ENCODE results near the gene FTO.

Gene FTO

DNA sequence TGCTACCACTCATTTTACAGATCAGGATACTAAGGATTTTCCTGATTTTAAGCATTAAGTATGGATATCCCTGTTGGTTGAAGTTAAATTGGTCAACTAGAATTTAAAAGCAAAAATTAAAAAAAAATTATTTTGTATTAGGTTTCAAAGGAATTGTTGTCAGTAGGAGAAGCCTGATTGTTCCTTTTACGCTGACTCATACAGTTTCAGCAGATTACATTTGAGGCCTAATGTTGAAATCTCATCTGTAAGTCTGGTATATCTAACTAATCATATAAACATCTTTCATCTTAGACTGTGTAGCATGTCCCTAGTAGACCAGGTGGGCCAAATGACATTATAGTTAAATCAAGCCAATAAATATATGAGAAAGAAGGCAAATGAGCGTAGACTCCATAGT lies 83.5 kb downstream of the FTO start:
- DNase-seq, result no peak

DNA sequence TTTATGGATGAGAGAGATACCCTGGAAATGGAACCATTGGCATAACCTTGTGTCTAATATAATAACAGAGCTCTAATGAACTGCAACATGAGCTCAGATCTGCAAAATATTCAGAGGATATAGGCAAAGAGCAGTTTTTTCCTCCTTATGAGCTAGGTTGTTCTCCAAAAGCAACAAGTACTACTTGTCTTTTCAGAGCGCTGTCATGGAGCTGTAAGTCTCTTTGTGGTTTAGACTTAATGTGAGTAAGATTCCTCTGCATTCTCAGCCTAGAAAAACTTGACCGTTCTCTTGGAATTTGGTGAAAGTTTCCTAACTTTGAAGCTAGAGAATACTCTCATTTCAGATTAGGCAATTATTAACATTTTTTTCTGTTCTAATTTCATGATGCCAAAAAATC lies 85.2 kb downstream of the FTO start:
- DNase-seq, result no peak

DNA sequence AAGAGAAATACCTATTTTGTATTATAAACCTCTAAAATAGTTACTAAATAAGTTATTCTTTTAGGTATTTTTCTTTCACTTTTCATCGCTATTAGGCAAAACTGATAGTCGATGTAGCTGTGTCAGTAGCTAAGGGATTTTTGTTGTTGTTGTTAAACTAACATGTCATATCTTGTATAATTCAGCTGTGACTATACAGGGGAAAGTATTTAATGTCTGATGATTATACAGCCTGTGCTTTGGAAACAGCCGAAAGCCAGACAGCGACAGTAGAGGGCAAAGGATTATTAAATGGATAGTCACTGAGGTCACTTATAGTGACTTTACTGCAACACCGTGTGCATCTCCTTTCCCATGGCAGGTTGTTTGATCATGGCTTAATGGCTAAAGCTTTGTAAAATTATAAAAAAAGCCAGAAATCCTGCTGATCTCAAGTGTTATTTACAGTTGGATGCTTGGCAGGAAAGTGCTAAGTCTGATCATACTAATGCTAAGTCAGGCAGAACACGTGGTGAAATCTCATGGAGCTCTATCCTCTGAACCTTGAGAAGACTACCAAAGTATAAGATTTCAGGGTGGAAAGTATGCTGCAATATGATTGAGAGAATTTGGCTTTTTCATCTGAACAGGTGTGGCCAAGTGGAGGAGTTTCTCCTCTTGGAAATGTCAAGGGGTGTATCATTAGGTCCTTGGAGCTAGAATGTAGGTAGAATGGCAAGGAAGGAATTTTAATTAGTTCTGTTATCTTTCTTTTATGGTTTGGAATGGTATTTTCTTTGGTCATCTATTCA lies 88.4 kb downstream of the FTO start:
- DNase-seq, result no peak

DNA sequence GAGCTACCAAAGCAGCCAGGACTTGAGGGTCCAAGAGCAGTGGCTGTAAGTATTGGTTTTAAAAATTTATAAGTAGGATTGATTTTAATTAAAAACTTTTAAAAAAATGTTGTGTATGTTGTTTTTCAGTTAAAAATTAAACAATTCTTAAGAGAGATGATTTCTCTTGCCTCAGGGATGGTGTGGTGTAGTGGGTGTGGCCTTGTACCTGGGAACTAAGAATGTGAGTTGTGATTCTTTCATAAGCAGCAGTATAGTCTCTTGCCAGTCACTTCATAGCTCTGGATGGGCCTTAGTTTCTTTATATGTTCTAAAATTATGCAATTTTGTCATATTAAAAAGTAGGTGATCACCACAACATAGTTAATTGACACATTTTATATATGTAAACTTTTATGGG lies 99.5 kb downstream of the FTO start:
- no peak for DNase-seq

DNA sequence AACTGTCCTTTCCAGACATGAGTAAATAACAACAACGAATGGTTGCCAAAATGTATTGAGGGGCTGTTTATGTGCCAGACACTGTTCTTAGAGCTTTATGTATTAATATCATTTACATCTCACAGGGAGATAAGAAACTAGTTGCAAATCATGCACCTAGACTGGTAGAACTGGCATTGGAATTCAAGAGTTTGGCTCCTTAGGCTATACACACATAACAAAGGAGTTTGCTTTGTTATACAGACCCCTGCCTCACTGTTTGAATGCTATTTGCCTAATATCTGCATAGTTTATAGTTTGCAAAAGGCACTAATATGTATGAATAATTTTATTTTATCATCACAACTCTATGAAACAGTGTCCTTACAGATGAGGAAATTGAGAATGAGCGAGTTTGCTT lies 100.0 kb downstream of the FTO start:
- no peak for DNase-seq

DNA sequence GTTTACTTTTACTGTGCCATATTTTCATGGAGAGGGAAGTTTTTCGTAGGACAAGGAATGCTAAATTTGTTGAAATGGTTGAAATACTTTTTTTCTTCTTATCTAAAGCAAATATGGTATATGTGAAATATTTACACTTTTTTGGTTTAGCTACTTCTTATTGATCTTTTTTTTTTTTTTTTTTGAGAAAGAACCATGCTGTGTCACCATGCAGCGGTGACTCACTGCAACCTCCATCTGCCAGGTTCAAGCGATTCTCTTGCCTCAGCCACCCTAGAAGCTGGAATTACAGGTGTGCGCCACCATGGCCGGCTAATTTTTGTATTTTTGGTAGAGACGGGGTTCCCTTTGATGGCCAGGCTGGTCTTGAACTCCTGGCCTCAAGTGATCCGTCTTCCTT lies 100.5 kb downstream of the FTO start:
- DNase-seq, result no peak

DNA sequence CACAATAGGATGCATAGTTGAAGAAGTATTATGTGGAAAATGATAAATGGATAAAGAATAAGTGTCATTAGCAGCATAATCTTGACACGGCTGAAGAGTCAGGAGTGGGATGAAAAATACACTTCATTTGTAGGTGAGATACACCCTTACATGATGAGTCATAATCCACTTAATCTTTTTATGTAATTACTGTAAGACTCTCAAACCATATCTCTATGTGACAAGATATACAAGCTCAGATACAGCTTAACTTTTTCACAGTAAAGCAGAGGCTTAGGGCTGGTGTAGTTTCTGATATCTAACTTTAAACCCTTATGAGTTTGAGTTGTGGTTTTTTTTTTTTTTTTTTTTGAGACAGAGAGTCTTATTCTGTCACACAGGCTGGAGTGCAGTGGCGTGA lies 101.2 kb downstream of the FTO start:
- no peak for DNase-seq

DNA sequence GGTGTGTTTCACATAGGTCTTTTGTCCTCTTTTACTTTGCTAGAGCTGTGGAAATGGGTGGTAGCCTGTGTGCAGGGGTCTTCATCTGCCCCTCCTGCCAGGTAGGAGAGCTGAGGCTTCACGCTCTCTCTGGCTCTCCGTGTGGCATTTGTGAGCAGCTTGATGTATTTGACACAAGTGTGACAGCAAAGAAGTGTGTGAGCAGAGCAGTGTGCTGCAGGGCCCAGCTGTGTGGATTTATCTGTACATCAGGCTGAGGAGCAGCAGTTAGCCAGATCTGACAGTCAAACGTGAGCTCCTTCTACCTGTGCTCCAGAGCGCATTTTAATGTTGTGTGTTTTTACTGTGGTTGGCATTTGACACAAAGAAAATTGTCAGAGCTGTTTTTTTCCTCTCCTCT lies 101.8 kb downstream of the FTO start:
- DNase-seq, result no peak

DNA sequence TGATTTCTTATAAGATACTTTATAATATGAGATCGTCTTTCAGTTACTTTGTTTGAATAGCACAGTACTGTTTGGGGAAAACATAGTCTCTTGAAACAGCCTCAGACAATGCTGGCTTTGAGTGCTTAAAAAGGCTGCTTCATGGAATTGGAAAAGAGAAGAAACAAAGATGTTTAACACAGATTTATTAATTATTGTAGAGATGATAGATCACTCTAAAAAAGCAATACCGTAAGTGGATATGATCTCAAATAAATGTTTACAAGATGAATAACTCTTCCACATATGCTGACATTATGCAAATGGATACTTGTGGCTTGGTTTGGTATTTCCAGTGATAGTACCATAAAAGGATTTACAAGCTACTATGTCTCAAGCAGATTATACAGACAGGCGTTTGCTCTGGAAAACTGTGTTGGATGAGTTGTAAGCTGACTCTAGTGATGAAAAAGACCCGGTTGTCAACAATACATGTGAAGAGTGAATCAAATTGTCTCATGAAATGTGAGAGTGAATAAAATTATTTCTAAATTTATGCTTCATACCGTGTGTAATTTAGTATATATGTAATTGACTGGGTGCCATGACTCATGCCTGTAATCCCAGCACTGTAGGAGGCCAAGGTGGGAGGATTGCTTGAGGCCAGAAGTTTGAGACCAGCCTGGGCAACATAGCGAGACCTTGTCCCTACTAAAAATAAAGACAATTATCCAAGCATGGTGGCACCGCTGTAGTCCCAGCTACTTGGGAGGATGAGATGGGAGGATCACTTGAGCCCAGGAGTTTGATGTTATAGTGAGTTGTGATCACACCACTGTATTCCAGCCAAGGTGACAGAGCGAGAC lies 105.4 kb downstream of the FTO start:
- no peak for DNase-seq

DNA sequence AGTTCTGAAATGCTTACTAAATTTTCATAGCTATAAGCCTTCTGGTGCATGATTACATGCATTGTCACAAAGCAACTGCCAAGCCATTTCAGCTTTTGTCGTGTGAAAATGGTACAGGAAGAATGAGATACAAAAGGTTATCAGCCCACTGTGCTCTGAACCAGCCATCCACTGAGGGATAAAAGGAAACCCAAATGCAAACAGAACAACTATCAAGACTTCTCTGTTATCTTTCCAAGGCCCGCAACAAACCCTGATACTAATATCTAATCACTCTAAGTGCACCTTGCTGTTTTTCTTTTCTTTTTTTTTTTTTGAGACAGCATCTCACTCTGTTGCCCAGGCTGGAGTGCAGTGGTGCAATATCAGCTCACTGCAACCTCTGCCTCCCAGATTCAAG lies 109.0 kb downstream of the FTO start:
- DNase-seq, result no peak

DNA sequence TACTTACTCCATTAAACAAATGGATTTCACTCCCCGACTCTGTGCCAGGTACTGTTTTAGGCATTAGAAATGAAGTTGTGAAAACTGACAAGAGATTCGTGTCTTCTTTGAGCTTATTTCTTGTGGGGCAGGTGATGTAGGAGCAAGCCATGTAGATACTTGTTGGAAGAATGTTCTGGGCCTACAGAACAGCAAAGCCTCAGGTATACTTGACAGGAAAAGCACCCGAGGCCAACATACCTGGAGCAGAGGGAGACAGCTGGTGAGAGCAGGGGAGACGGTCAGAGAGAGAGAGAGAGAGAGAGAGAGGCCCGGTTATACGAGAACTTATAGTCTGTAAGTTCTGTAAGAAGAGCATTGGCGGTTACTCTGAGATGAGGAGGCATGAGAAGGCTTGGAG lies 110.8 kb downstream of the FTO start:
- no peak for DNase-seq

DNA sequence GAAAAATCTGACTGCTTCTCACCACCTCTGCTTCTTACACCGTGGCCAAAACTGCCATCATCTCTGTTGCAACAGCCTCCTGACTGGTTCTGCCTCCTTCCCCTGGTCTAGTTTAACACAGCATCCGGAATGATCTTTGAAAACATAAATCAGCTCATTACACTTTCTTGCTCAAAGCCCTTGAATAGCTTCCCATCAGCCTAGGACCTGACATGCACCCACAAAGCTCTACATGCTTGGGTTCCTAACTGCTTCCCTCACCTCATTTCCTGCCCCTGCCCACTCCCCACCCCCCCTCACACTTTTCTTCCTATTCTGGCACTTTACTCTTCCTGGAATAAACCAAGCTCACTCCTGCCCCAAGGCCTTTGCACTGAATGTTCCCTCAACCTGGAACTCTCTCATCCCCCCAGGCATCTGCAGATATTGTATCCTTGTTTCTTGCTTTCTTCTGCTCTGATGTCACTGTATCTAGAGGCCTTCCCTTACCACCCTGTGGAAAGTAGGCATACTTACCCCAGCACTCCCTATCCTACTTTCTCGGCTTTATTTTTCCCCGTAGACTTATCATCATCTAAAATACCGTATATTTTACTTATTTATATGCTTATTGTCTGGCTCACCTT lies 112.4 kb downstream of the FTO start:
- no peak for DNase-seq

DNA sequence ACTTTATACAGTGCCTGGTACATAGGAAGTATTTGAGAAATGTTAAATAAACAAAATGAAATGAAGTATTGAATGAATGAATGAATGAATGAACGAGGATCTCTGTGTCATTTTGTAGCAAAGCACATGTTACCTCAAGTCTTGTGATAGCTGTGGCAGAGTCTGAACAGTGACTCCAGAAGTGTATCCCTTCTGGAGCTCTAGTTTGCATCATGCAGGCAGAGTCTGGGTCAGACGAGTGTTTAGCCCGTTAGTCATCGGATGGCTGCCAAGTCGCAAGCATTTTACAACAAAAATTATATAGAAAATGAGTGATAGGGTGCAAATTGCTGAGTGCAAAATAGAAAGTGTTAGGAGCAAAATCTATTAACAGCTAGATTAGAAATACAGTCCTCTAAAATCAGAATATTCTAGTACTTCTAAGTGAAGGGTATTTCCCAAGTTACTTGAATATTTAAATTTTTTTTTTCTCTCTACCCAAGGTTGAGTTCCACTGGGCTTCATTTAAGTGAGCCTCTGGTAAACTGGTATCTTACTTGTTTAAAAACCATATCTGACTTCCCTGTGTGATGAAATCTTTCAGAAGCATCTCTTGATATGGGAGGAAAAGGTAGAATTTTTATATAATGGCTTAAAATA lies 113.3 kb downstream of the FTO start:
- DNase-seq, result no peak

DNA sequence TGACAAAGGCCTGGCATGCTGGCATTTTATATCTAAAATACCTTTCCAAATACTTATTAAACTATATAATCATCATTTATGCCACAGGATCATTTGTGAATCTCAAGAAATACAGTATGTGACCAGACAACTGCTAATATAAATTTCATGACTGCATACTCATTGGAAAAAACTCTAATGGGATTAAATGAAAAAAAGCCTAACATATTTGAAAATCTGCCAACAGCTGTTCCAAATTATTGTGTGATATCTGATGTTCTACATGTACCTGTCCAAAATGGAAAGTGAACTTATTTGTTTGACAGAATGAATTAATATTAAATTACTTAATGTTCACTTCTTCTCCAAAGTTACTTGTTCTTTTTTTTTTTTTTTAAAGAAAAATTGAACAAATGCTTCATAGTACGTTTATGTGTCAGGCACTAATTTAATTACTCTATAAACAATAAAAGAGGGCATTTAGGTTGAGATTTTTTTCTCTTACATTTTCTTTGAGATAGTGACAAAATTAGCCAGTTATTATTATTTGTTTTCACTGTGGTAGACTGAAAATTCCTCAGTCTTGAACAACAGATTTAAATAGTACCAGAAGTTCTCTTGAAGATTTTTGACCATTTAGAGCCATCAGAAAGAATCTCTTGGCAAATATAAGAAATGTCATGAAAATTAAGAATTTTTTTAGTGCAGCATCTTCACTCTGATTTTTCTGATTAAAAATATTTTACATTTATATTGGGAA lies 114.0 kb downstream of the FTO start:
- DNase-seq, result no peak

DNA sequence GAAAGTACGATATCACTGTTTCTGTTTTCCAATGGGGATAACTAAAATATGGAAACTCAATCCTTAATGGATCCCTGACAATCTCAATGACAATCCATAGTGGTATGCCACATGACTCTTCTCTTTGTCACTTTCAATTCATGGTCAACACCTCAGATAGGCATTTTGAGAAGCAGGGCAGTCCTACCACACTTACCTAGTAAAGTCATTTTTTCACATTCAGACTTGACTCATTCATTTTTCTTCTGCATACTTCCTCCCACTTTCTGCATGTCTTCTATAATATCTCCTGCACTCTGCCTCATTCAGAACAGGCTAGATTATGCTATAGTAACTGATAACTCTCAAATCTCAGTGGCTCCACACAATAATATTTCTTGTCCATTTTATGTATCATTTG lies 117.5 kb downstream of the FTO start:
- no peak for DNase-seq

DNA sequence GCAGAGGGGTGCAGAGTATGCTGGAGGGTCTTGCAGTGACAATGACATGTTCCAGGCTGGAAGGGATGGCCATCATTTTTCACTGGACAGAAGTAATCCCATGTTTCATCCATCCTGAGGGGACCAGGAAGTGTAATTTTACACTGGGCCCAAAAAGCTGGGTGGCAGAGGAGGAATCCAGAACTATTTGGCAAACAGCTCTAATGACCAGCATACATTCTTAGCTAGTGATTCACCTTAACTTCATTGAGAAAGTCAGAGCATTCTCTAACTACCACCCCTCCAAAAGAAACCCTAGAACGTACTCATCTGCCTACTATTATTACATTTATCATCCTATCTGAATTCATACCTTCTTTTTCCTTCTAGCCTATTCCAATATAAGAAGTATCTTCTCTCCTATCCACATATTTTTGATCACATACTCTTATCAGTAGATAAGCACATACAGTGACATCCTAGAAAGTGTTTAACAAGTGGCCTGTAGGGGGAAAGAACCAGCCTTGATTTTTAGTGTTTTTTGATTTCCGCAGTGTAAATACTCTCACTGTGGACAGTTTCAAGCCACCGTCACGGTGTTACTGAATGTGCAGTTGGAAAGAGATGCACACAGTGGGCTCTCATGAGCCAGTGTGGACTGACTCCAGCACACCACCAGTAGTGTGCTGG lies 118.1 kb downstream of the FTO start:
- DNase-seq, result no peak

DNA sequence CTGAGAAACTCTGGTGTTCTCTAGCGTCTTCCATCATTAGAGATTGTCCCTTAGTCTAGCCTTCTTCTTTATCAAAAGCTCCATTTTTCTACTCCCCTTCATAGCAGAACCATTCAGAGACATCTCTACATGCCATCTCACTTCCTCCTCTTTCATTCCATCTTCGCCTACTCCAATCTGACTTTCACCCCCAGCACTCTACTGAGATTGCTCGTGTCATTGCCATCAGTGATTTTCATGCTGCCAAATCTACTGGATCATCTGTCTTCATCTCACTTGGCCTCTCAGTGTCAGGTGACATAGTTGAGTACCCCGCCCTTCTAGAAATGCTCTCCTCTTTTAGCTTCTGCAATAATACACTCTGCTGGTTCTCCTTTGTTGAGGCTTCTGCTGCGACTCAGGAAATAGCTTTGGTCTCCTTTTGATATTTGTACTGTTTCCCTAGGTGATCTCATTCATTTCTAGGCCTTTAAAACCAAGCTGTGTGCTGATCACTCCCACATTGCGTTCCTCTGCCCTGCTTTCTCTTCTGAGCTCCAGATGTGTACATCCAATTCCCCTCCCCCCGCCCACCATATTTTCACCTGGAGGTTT lies 119.1 kb downstream of the FTO start:
- no peak for DNase-seq

DNA sequence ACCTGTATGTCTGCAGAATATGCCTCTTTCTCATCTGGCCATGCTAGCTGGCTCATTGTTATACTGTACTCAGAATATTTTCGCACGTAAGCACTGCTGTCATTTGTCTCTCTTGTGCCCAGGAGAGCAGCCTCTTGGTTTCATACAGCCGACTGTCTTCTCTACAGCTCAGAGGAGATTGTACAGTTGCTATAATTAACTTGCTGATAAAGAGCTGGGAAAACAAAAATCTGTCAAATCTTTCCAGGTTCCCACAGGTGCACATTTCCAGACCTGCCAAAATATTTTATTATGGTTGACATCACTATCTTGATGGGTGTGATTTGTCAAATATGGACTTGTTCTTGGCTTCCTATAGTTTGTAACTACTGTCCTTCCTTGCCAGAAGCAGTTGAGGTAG lies 122.7 kb downstream of the FTO start:
- no peak for DNase-seq

DNA sequence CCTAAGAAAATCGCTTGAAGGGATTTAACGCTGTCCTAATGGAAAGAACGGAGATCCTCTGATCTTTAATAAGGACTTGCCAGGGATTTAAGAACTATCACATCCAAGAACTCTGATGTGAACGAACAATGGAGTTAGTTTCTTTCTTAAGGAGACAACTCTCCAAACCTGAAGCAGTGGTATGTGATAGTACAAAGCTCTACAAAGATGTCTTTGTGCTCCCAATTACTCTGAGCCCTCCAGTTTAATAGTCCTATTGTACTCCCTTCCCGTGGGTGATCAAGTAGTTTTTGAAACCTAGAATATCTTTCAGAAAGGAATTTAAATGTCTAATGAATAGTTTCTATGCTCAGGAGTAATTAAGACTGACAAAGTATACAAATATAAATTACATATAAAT lies 123.8 kb downstream of the FTO start:
- no peak for DNase-seq

DNA sequence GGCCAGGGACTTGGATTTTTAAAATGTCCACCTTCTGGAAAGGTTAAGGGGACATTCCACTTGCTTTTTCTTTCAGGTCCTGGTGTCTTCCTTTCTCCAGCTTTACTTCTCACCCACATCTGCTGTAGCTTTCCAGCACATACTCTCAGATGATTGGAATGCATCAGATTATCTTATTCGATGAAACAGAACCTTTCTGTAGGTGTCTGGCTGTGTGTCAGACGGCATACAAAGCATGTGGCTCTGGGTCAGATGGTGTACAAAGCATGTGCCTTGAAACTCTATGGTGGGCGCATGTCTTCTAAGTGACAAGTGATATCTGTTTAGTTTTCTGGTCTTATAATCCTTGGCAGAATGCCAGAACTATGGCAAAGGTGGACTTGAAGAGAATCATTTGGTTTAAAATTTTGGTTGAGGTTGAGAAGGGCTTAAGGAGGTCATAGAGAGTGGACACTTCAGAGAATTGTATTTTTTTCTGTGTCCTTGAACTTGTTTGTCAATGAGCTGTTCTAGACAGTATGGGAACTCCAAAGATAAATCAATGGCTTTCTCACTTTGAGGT lies 125.3 kb downstream of the FTO start:
- DNase-seq, result no peak

DNA sequence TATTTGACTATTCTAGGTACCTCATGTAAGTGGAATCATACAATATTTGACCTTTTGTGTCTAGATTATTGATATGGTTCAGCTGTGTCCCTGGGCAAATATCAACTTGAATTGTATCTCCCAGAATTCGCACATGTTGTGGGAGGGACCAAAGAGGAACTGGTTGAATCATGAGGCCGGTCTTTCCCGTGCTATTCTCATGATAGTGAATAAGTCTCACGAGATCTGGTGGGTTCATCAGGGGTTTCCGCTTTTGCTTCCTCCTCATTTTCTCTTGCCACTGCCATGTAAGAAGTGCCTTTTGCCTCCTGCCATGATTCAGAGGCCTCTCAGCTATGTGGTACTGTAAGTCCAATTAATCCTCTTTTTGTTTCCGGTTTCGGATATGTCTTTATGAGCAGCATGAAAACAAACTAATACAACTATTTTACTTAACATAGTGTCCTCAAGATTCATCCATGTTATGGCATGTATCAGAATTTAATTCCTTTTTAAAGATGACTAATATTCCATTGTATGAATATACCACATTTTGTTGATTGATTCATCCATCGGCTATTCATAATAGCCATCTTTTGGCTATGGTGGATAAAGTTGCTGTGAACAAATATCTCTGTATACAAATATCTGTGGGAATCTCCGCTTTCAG lies 129.1 kb downstream of the FTO start:
- no peak for DNase-seq

Data from cerebellar nuclear complex (tissue), 1 donor.